ENCODE results near the gene VEGFA. TPM values are rescaled to one million over a fixed set of nuclear protein-coding genes. Genes with fewer than 3 reads are reported as not detected.

Gene VEGFA
- total and polyA plus RNA-seq, 2 of the 8 experiments (the other 6 are each of a cell fraction or from before 2014, with no cell fraction given) = 42.2 to 58.5 TPM

GRCh38 chr6:43806043-43806757, 36.2 kb downstream of the VEGFA start:
- ChIA-PET POLR2A (ENCODE audit: partially characterized antibody) (no interaction called here), CTCF (ENCODE audit: partially characterized antibody) (interaction anchor here (0.7 to 3.7 kb wide), 14 partner anchors 9 to 256 kb away, joined by 3 to 25 read pairs (median 3); no protein-coding TSS in a partner anchor)
- H3K4ac ChIP-seq (replicated peaks; ENCODE audit: insufficient read length, low read depth, low read length) = no peak overlapping the region
- no peak overlapping the region for H2AFZ ChIP-seq (ENCODE audit: low read length)
- 94% methylated on average over 9 of the region's 9 CpGs; no CpG with 5 or more reads in 1 of the 2 experiments for WGBS, 2 experiments (ENCODE audit: extremely low coverage in 1 of 2, insufficient coverage in 1 of 2, insufficient read length in 1 of 2, insufficient replicate concordance in 2 of 2, low coverage in 1 of 2, low lambda C conversion rate in 2 of 2, missing lambda C conversion rate in 1 of 2)
- no peak overlapping the region for H3K9ac ChIP-seq (replicated peaks in 1 of 4; ENCODE audit: extremely low read depth in 1 of 4, low read depth in 3 of 4, low read length in 3 of 4)
- H3K79me2 ChIP-seq (ENCODE audit: control insufficient read depth in 1 of 2, insufficient read depth in 2 of 2, low read length in 2 of 2) = no peaks in the 10 kb centered on the region
- no peak overlapping the region for H3K14ac ChIP-seq (ENCODE audit: insufficient read length)
- H3K4me3 ChIP-seq (ENCODE audit: extremely low read depth in 1 of 4, insufficient read depth in 2 of 4, low read depth in 3 of 4, low read length in 4 of 4) = no peak overlapping the region
- DNase-seq (ENCODE audit: low read depth in 1 of 2, low spot score in 2 of 2) (no peak), FAIRE-seq (no peak)
- H2BK12ac ChIP-seq (ENCODE audit: low read depth, low read length) = no peak overlapping the region
- H2BK5ac ChIP-seq (ENCODE audit: low read depth, low read length) = no peak overlapping the region
- H4K20me1 ChIP-seq (replicated peaks in 1 of 2; ENCODE audit: control insufficient read depth in 1 of 2, insufficient read depth in 2 of 2, low read length in 2 of 2) = no peaks in the 10 kb centered on the region
- H3K23ac ChIP-seq (ENCODE audit: insufficient read length) = no peak overlapping the region
- no peaks in the 10 kb centered on the region for H3K79me1 ChIP-seq (ENCODE audit: low read depth, low read length)
- H2BK20ac ChIP-seq (ENCODE audit: low read length) = no peak overlapping the region
- no peaks in the 10 kb centered on the region; a peak in 1 of 7 replicates for H3K27me3 ChIP-seq (replicated peaks in 1 of 4; ENCODE audit: control insufficient read depth in 3 of 4, extremely low read depth in 1 of 4, insufficient read depth in 3 of 4, low read length in 3 of 4)
- no peak overlapping the region for H2AK5ac ChIP-seq (ENCODE audit: low read depth, low read length)
- no peaks in the 10 kb centered on the region; a peak in 1 of 7 replicates for H3K4me1 ChIP-seq (replicated peaks in 1 of 4; ENCODE audit: control insufficient read depth in 3 of 4, insufficient read depth in 4 of 4, low read length in 3 of 4)
- no peaks in the 10 kb centered on the region for H3K36me3 ChIP-seq (ENCODE audit: control insufficient read depth in 2 of 4, insufficient read depth in 4 of 4, low read length in 3 of 4)
- no peak overlapping the region for H3K4me2 ChIP-seq (ENCODE audit: insufficient read depth in 1 of 2, low read depth in 2 of 2, low read length in 2 of 2)
- H2BK15ac ChIP-seq (ENCODE audit: low read length) = no peak overlapping the region
- H4K91ac ChIP-seq (replicated peaks; ENCODE audit: insufficient read length, low read length) = no peak overlapping the region
- H3K23me2 ChIP-seq (ENCODE audit: low read depth, low read length) = no peaks in the 10 kb centered on the region
- no peak overlapping the region for H3K56ac ChIP-seq (replicated peaks; ENCODE audit: insufficient read length, low read depth, low read length)
- no peak overlapping the region for H2BK120ac ChIP-seq (replicated peaks; ENCODE audit: low read depth, low read length)
- TF ChIP-seq SP1 (IDR thresholded peaks at IDR 0.05; ENCODE audit: low read depth, low read length) = no peak
- no peak for TF ChIP-seq BCL11A (IDR thresholded peaks at IDR 0.05; ENCODE audit: low read depth in 2 of 2, low read length in 2 of 2)
- no peak for TF ChIP-seq YY1 (IDR thresholded peaks at IDR 0.05; ENCODE audit: low read depth, low read length)
- no peak overlapping the region for H4K5ac ChIP-seq (ENCODE audit: insufficient read length, low read depth, low read length)
- no peak overlapping the region for H3K27ac ChIP-seq (ENCODE audit: low read depth, low read length)
- H3K9me3 ChIP-seq (ENCODE audit: insufficient read depth in 2 of 2, low read depth in 1 of 2, low read length in 1 of 2) = no peaks in the 10 kb centered on the region
- H4K8ac ChIP-seq (ENCODE audit: extremely low read depth, insufficient read depth, low read length) = peak overlapping the region; percentile 51; the same call in 1 of the 2 replicates
- H3K18ac ChIP-seq (ENCODE audit: extremely low read depth, low read length) = no peak overlapping the region
